Neural cell (in vitro differentiated cells): ENCODE data around the gene CMAS. TPM values are rescaled to one million over a fixed set of nuclear protein-coding genes. Genes with fewer than 3 reads are reported as not detected.
"Not testable (repeated sequence)": the region's sequence is repeated elsewhere in the genome, so short reads cannot be mapped to it uniquely, and the experiment has no call there.

Experiments
- H2AFZ ChIP-seq: fragments of 200-600, 300-800 bp; sonication (generic), shearing (Covaris generic); 2 replicates; pipeline ENCODE4 v1.6.0; 2014; ENCODE audit warnings: low read depth, mild to moderate bottlenecking, antibody characterized with exemption, low read length, moderate library complexity
- H3F3A ChIP-seq: fragments of 200-600 bp; shearing (Covaris generic); 2 replicates; pipeline ENCODE4 v1.6.1; 2016; ENCODE audit warnings: mild to moderate bottlenecking, moderate library complexity, mixed read lengths, antibody characterized with exemption, low read length; ENCODE audit not compliant: insufficient read depth, poor library complexity, severe bottlenecking
- H3K27ac ChIP-seq: fragments of 200-600, 300-800 bp; sonication (generic), shearing (Covaris generic); 2 replicates; pipeline ENCODE4 v1.5.1; 2014; ENCODE audit warnings: mild to moderate bottlenecking, low read length, moderate library complexity
- H3K27me3 ChIP-seq: fragments of 300-800, 200-600 bp; sonication (generic), shearing (Covaris generic); 2 replicates; pipeline ENCODE4 v1.6.0; 2014; ENCODE audit warnings: mild to moderate bottlenecking, low read depth, low read length, moderate library complexity; ENCODE audit not compliant: insufficient read depth
- H3K36me3 ChIP-seq: fragments of 300-800, 200-600 bp; sonication (generic), shearing (Covaris generic); 2 replicates; pipeline ENCODE4 v1.5.1; 2014; ENCODE audit warnings: mild to moderate bottlenecking, antibody characterized with exemption, low read length, moderate library complexity; ENCODE audit not compliant: insufficient read depth
- H3K4me2 ChIP-seq: fragments of 300-800, 200-600 bp; sonication (generic), shearing (Covaris generic); 2 replicates; pipeline ENCODE4 v1.6.0; 2014; ENCODE audit warnings: mild to moderate bottlenecking, low read length
- H3K4me3 ChIP-seq: fragments of 300-800, 200-600 bp; sonication (generic), shearing (Covaris generic); 2 replicates; pipeline ENCODE4 v1.5.1; 2014; ENCODE audit warnings: mild to moderate bottlenecking, low read length, moderate library complexity
- H3K79me2 ChIP-seq: fragments of 200-600 bp; shearing (Covaris generic); replicated peaks from 2 replicates; pipeline ENCODE4 v1.6.0; 2014; ENCODE audit warnings: mild to moderate bottlenecking, low read length, moderate library complexity; ENCODE audit not compliant: insufficient read depth
- H3K9ac ChIP-seq: fragments of 300-800, 200-600 bp; sonication (generic), shearing (Covaris generic); 2 replicates; pipeline ENCODE4 v1.6.1; 2016; ENCODE audit warnings: mild to moderate bottlenecking, low read length, mixed read lengths
- H3K9me2 ChIP-seq: fragments of 200-600 bp; shearing (Covaris generic); 2 replicates; pipeline ENCODE4 v1.6.1; 2016; ENCODE audit warnings: mild to moderate bottlenecking, low read length, mixed read lengths; ENCODE audit not compliant: insufficient read depth
- H3K9me3 ChIP-seq: fragments of 200-600, 300-800 bp; sonication (generic), shearing (Covaris generic); 2 replicates; pipeline ENCODE4 v1.6.1; 2016; ENCODE audit warnings: mild to moderate bottlenecking, mixed run types, low read length, moderate library complexity, mixed read lengths
- H4K20me1 ChIP-seq: fragments of 200-600 bp; shearing (Covaris generic); 2 replicates; pipeline ENCODE4 v1.6.1; 2016; ENCODE audit warnings: mild to moderate bottlenecking, mixed run types; ENCODE audit not compliant: insufficient read depth
- EP300 ChIP-seq: fragments of 450-650 bp; conservative IDR thresholded peaks from 2 replicates; pipeline ENCODE4 v1.6.1; 2014; ENCODE audit warnings: antibody characterized with exemption, mild to moderate bottlenecking, moderate library complexity; ENCODE audit not compliant: poor library complexity, severe bottlenecking
- EZH2 ChIP-seq: fragments of 200-600, 300-800 bp; shearing (Covaris generic), sonication (generic); IDR thresholded peaks from 2 replicates; pipeline ENCODE4 v1.6.1; 2014; ENCODE audit warnings: antibody characterized with exemption, low read length, borderline replicate concordance, mild to moderate bottlenecking; ENCODE audit not compliant: insufficient read depth, poor library complexity, severe bottlenecking
- MXI1 ChIP-seq: fragments of 450-650 bp; conservative IDR thresholded peaks from 2 replicates; pipeline ENCODE4 v1.6.1; 2014; ENCODE audit warnings: antibody characterized with exemption, mild to moderate bottlenecking; ENCODE audit not compliant: poor library complexity, severe bottlenecking
- POLR2AphosphoS5 ChIP-seq: IDR thresholded peaks from 2 replicates; pipeline ENCODE4 v1.6.1; 2012
- RAD21 ChIP-seq: fragments of 450-650 bp; conservative IDR thresholded peaks from 2 replicates; pipeline ENCODE4 v1.6.1; 2014; ENCODE audit warnings: antibody characterized with exemption, mild to moderate bottlenecking, moderate library complexity
- SMC3 ChIP-seq: fragments of 450-650 bp; conservative IDR thresholded peaks from 2 replicates; pipeline ENCODE4 v1.6.1; 2014; ENCODE audit warnings: antibody characterized with exemption, mild to moderate bottlenecking, moderate library complexity; ENCODE audit not compliant: poor library complexity
- TAF1 ChIP-seq: IDR thresholded peaks from 2 replicates; pipeline ENCODE4 v1.6.1; 2012; ENCODE audit warnings: low read depth
- polyA plus RNA-seq: library from polyadenylated mRNA; depleted of rRNA; stranded (reverse); fragments of >200 nt; gene quantifications from 2 replicates; pipeline ENCODE4 v1.2.3, GENCODE V29; 2014
- TF ChIP-seq, protein P1 (sequence below): IDR thresholded peaks from 2 replicates; pipeline ENCODE4 v1.6.1; 2012; ENCODE audit warnings: borderline replicate concordance
- TF ChIP-seq, protein P2 (sequence below): fragments of 450-650 bp; IDR thresholded peaks from 2 replicates; pipeline ENCODE4 v1.5.1; 2014; ENCODE audit warnings: antibody characterized with exemption, mild to moderate bottlenecking, moderate library complexity; ENCODE audit not compliant: poor library complexity, severe bottlenecking

Gene CMAS
- polyA plus RNA-seq, 1 donor from 2014 or later, result 85.2 TPM

DNA sequence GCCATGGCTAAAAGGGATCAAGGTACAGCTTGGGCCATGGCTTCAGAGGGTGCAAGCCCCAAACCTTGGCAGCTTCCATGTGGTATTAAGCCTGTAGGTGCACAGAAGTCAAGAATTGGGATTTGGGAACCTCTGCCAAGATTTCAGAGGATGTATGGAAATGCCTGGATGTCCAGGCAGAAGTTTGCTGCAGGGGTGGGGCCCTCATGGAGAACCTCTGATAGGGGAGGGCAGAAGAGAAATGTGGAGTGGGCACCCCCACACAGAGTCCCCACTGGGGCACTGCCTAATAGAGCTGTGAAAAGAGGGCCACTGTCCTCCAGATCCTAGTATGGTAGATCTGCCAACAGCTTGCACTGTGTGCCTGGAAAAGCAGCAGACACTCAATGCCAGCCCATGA, 22.5 kb upstream of the CMAS start:
- not testable (repeated sequence) for H3K9me3 ChIP-seq, H3K4me3 ChIP-seq, H3K9ac ChIP-seq, H2AFZ ChIP-seq, H3K27me3 ChIP-seq, H3K4me2 ChIP-seq, H3K27ac ChIP-seq, H4K20me1 ChIP-seq, H3K36me3 ChIP-seq, H3F3A ChIP-seq, H3K79me2 ChIP-seq, H3K9me2 ChIP-seq

DNA sequence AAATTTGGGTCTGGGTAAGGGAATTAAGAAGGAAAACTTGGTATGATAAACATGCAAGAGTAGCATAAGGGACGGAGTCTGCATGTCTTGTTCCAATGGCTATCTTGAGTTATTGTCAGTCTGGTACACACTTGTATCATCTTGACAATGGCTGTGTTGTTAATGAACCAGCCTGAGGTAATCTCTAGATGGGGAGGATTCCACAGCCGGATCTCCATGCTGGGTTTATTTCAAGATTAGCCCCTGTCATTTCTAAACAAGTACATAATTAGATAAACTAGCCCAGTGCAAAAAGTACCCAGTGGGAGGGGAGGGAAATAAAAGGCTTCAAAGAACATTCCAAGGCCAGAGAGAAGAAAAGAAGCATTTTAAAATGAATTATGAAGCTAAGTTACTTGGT, 16.5 kb upstream of the CMAS start:
- Histone ChIP-seq H3K36me3 (no peaks in the 10 kb centered on the region), H3K9ac (no peak overlapping the region), H3K27me3 (no peaks in the 10 kb centered on the region), H4K20me1 (no peaks in the 10 kb centered on the region), H3F3A (no peaks in the 10 kb centered on the region), H3K9me2 (no peaks in the 10 kb centered on the region), H3K27ac (no peak overlapping the region), H3K9me3 (no peaks in the 10 kb centered on the region), H3K4me3 (no peak overlapping the region), H3K4me2 (no peak overlapping the region), H2AFZ (no peak overlapping the region), H3K79me2 (no peaks in the 10 kb centered on the region)
- TF ChIP-seq, protein P1, sequence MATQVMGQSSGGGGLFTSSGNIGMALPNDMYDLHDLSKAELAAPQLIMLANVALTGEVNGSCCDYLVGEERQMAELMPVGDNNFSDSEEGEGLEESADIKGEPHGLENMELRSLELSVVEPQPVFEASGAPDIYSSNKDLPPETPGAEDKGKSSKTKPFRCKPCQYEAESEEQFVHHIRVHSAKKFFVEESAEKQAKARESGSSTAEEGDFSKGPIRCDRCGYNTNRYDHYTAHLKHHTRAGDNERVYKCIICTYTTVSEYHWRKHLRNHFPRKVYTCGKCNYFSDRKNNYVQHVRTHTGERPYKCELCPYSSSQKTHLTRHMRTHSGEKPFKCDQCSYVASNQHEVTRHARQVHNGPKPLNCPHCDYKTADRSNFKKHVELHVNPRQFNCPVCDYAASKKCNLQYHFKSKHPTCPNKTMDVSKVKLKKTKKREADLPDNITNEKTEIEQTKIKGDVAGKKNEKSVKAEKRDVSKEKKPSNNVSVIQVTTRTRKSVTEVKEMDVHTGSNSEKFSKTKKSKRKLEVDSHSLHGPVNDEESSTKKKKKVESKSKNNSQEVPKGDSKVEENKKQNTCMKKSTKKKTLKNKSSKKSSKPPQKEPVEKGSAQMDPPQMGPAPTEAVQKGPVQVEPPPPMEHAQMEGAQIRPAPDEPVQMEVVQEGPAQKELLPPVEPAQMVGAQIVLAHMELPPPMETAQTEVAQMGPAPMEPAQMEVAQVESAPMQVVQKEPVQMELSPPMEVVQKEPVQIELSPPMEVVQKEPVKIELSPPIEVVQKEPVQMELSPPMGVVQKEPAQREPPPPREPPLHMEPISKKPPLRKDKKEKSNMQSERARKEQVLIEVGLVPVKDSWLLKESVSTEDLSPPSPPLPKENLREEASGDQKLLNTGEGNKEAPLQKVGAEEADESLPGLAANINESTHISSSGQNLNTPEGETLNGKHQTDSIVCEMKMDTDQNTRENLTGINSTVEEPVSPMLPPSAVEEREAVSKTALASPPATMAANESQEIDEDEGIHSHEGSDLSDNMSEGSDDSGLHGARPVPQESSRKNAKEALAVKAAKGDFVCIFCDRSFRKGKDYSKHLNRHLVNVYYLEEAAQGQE, result no peak
- TF ChIP-seq EZH2, result no peak
- TF ChIP-seq, protein P2, sequence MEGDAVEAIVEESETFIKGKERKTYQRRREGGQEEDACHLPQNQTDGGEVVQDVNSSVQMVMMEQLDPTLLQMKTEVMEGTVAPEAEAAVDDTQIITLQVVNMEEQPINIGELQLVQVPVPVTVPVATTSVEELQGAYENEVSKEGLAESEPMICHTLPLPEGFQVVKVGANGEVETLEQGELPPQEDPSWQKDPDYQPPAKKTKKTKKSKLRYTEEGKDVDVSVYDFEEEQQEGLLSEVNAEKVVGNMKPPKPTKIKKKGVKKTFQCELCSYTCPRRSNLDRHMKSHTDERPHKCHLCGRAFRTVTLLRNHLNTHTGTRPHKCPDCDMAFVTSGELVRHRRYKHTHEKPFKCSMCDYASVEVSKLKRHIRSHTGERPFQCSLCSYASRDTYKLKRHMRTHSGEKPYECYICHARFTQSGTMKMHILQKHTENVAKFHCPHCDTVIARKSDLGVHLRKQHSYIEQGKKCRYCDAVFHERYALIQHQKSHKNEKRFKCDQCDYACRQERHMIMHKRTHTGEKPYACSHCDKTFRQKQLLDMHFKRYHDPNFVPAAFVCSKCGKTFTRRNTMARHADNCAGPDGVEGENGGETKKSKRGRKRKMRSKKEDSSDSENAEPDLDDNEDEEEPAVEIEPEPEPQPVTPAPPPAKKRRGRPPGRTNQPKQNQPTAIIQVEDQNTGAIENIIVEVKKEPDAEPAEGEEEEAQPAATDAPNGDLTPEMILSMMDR, result no peak
- TF ChIP-seq POLR2AphosphoS5, result no peak
- no peak for TF ChIP-seq SMC3
- no peak for TF ChIP-seq EP300
- TF ChIP-seq MXI1, result no peak
- TF ChIP-seq RAD21, result no peak
- TF ChIP-seq TAF1, result no peak

DNA sequence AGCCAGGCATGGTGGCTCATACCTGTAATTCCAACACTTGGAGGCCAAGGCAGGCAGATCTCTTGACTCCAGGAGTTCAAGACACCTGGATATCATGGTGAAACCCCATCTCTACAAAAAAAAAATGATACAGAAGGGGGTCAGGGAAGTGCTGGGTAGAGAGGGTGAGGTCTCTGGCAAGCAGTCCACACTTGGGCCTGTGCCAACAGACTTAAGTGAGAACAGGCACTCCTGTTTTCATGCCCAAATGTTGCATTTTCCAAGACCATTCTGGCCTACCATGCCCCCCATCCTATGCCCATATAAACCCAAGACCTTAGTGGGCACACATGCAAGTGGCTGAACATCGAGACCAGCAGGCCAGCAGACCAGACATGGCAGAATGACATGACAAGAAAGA, 16.0 kb upstream of the CMAS start:
- H3K9me2 ChIP-seq, result no peaks in the 10 kb centered on the region
- no peak overlapping the region for H3K9ac ChIP-seq
- no peaks in the 10 kb centered on the region for H3K79me2 ChIP-seq
- H4K20me1 ChIP-seq, result no peaks in the 10 kb centered on the region
- no peak for TF ChIP-seq SMC3
- TF ChIP-seq, protein P2, result no peak
- TF ChIP-seq, protein P1, result no peak
- no peak for TF ChIP-seq EP300
- no peak for TF ChIP-seq EZH2
- TF ChIP-seq MXI1, result no peak
- TF ChIP-seq POLR2AphosphoS5, result no peak
- no peak for TF ChIP-seq RAD21
- no peak for TF ChIP-seq TAF1
- H3K36me3 ChIP-seq, result no peaks in the 10 kb centered on the region
- no peak overlapping the region for H3K4me3 ChIP-seq
- H3K27me3 ChIP-seq, result no peaks in the 10 kb centered on the region
- no peak overlapping the region for H3K27ac ChIP-seq
- H3K4me2 ChIP-seq, result no peak overlapping the region
- no peak overlapping the region for H2AFZ ChIP-seq
- H3K9me3 ChIP-seq, result no peaks in the 10 kb centered on the region
- no peaks in the 10 kb centered on the region for H3F3A ChIP-seq
